Activated T-helper 1 cell treated with anti-CD3 and anti-CD28 coated beads, Interleukin-12 subunit alpha, Interleukin-12 subunit beta, Interleukin-2, Interleukin-4 antibody, amounts not matched to agents 30 ng/mL and 10 ng/mL and 1 ng/mL, durations not matched to agents 14 hours and 24 hours and 36 hours (primary cell): ENCODE results near the gene ANO2. TPM values are rescaled to one million over a fixed set of nuclear protein-coding genes. Genes with fewer than 3 reads are reported as not detected.
"Not testable (repeated sequence)": the region's sequence is repeated elsewhere in the genome, so short reads cannot be mapped to it uniquely, and the experiment has no call there.

Experiments used
- DNase-seq: peaks from one replicate; pipeline ENCODE4 v3.0.0; 2021; ENCODE audit warnings: low spot score
- H3K27ac Mint-ChIP-seq: one replicate; pipeline ENCODE4 v1.8.0; 2021; ENCODE audit warnings: mild to moderate bottlenecking, mixed read lengths
- H3K27me3 Mint-ChIP-seq: one replicate; pipeline ENCODE4 v1.8.0; 2022; ENCODE audit warnings: mild to moderate bottlenecking, moderate library complexity, mixed read lengths; ENCODE audit not compliant: insufficient read depth
- H3K36me3 Mint-ChIP-seq: one replicate; pipeline ENCODE4 v1.8.0; 2021; ENCODE audit warnings: low read depth, mixed read lengths
- H3K4me1 Mint-ChIP-seq: one replicate; pipeline ENCODE4 v1.8.0; 2021; ENCODE audit warnings: low read depth, mixed read lengths
- H3K4me3 Mint-ChIP-seq: one replicate; pipeline ENCODE4 v1.8.0; 2021; ENCODE audit warnings: mild to moderate bottlenecking, moderate library complexity, mixed read lengths
- H3K9me3 Mint-ChIP-seq: one replicate; pipeline ENCODE4 v1.8.0; 2021; ENCODE audit warnings: mixed read lengths
- intact Hi-C: fragments of 100-400 bp; cut with micrococcal nuclease; formaldehyde crosslinking; loops from one replicate; pipeline ENCODE4 v1.15.1; 2024
- total RNA-seq: library from RNA; stranded (reverse); gene quantifications from 2 replicates; pipeline ENCODE4 v1.2.3, GENCODE V29; 2022

ANO2 gene
- total RNA-seq, 1 donor from 2014 or later, result not detected

- intact Hi-C loops, result no loop called here
- Mint-ChIP-seq H3K27ac (no peak overlapping the region), H3K4me3 (no peak overlapping the region), H3K4me1 (no peaks in the 10 kb centered on the region), H3K27me3 (no peaks in the 10 kb centered on the region), H3K36me3 (no peaks in the 10 kb centered on the region), H3K9me3 (no peaks in the 10 kb centered on the region)
- no peak for DNase-seq
Observed at GRCh38 chr12:5691943-5692342, 253.1 kb downstream of the ANO2 start.

GRCh38 chr12:5690240-5690639 lies 254.8 kb downstream of the ANO2 start:
- H3K36me3 Mint-ChIP-seq, result no peaks in the 10 kb centered on the region
- H3K4me1 Mint-ChIP-seq, result no peaks in the 10 kb centered on the region
- no peaks in the 10 kb centered on the region for H3K9me3 Mint-ChIP-seq
- H3K27ac Mint-ChIP-seq, result no peak overlapping the region
- H3K27me3 Mint-ChIP-seq, result no peaks in the 10 kb centered on the region
- intact Hi-C loops, result no loop called here
- no peak overlapping the region for H3K4me3 Mint-ChIP-seq
- no peak for DNase-seq

- Mint-ChIP-seq H3K4me1 (no peaks in the 10 kb centered on the region), H3K27ac (no peak overlapping the region), H3K4me3 (no peak overlapping the region), H3K27me3 (no peaks in the 10 kb centered on the region), H3K36me3 (no peaks in the 10 kb centered on the region), H3K9me3 (no peaks in the 10 kb centered on the region)
- intact Hi-C loops, result no loop called here
- DNase-seq, result no peak
Observed at GRCh38 chr12:5689773-5690172, 255.3 kb downstream of the ANO2 start.

GRCh38 chr12:5688226-5688625 lies 256.8 kb downstream of the ANO2 start:
- DNase-seq, result no peak
- peaks cover 2% of the 10 kb centered on the region for H3K27me3 Mint-ChIP-seq
- no peak overlapping the region for H3K4me3 Mint-ChIP-seq
- no peak overlapping the region for H3K27ac Mint-ChIP-seq
- intact Hi-C loops, result no loop called here
- no peaks in the 10 kb centered on the region for H3K4me1 Mint-ChIP-seq
- no peaks in the 10 kb centered on the region for H3K36me3 Mint-ChIP-seq
- no peaks in the 10 kb centered on the region for H3K9me3 Mint-ChIP-seq

GRCh38 chr12:5685935-5686334 lies 259.1 kb downstream of the ANO2 start:
- Mint-ChIP-seq H3K27me3 (peaks cover 4% of the 10 kb centered on the region), H3K4me1 (no peaks in the 10 kb centered on the region), H3K4me3 (no peak overlapping the region), H3K9me3 (no peaks in the 10 kb centered on the region), H3K36me3 (no peaks in the 10 kb centered on the region), H3K27ac (no peak overlapping the region)
- intact Hi-C loops, result no loop called here
- DNase-seq, result no peak

GRCh38 chr12:5684989-5685388 lies 260.1 kb downstream of the ANO2 start:
- Mint-ChIP-seq H3K4me1 (no peaks in the 10 kb centered on the region), H3K27ac (no peak overlapping the region), H3K9me3 (no peaks in the 10 kb centered on the region), H3K4me3 (no peak overlapping the region), H3K36me3 (no peaks in the 10 kb centered on the region), H3K27me3 (peaks cover 4% of the 10 kb centered on the region)
- intact Hi-C loops, result no loop called here
- no peak for DNase-seq

GRCh38 chr12:5682581-5682980 lies 262.5 kb downstream of the ANO2 start:
- no peaks in the 10 kb centered on the region for H3K36me3 Mint-ChIP-seq
- intact Hi-C loops, result no loop called here
- peaks cover 7% of the 10 kb centered on the region for H3K27me3 Mint-ChIP-seq
- H3K9me3 Mint-ChIP-seq, result no peaks in the 10 kb centered on the region
- H3K4me3 Mint-ChIP-seq, result no peak overlapping the region
- DNase-seq, result no peak
- H3K27ac Mint-ChIP-seq, result no peak overlapping the region
- no peaks in the 10 kb centered on the region for H3K4me1 Mint-ChIP-seq

- H3K4me1 Mint-ChIP-seq, result no peaks in the 10 kb centered on the region
- no peaks in the 10 kb centered on the region for H3K9me3 Mint-ChIP-seq
- peaks cover 5% of the 10 kb centered on the region for H3K27me3 Mint-ChIP-seq
- no peak overlapping the region for H3K27ac Mint-ChIP-seq
- DNase-seq, result no peak
- intact Hi-C loops, result no loop called here
- no peaks in the 10 kb centered on the region for H3K36me3 Mint-ChIP-seq
- H3K4me3 Mint-ChIP-seq, result no peak overlapping the region
Observed at GRCh38 chr12:5678176-5678575, 266.9 kb downstream of the ANO2 start.

GRCh38 chr12:5669624-5670023 lies 275.4 kb downstream of the ANO2 start:
- H3K36me3 Mint-ChIP-seq, H3K4me1 Mint-ChIP-seq, H3K27ac Mint-ChIP-seq, intact Hi-C loops, H3K9me3 Mint-ChIP-seq, H3K4me3 Mint-ChIP-seq, DNase-seq, H3K27me3 Mint-ChIP-seq: not testable (repeated sequence)

- Mint-ChIP-seq H3K27me3 (peaks cover 2% of the 10 kb centered on the region), H3K4me1 (no peaks in the 10 kb centered on the region), H3K9me3 (no peaks in the 10 kb centered on the region), H3K36me3 (no peaks in the 10 kb centered on the region), H3K27ac (no peak overlapping the region), H3K4me3 (no peak overlapping the region)
- DNase-seq, result no peak
- intact Hi-C loops, result no loop called here
Observed at GRCh38 chr12:5665615-5666014, 279.4 kb downstream of the ANO2 start.

- no peak for DNase-seq
- peaks cover 1% of the 10 kb centered on the region for H3K27me3 Mint-ChIP-seq
- no peak overlapping the region for H3K4me3 Mint-ChIP-seq
- H3K36me3 Mint-ChIP-seq, result no peaks in the 10 kb centered on the region
- intact Hi-C loops, result no loop called here
- no peak overlapping the region for H3K27ac Mint-ChIP-seq
- no peaks in the 10 kb centered on the region for H3K9me3 Mint-ChIP-seq
- H3K4me1 Mint-ChIP-seq, result no peaks in the 10 kb centered on the region
Observed at GRCh38 chr12:5661811-5662210, 283.2 kb downstream of the ANO2 start.

GRCh38 chr12:5660238-5660637 lies 284.8 kb downstream of the ANO2 start:
- intact Hi-C loops, result no loop called here
- H3K4me3 Mint-ChIP-seq, result no peak overlapping the region
- H3K27me3 Mint-ChIP-seq, result peaks cover 1% of the 10 kb centered on the region
- no peaks in the 10 kb centered on the region for H3K9me3 Mint-ChIP-seq
- H3K27ac Mint-ChIP-seq, result no peak overlapping the region
- no peaks in the 10 kb centered on the region for H3K36me3 Mint-ChIP-seq
- no peaks in the 10 kb centered on the region for H3K4me1 Mint-ChIP-seq
- DNase-seq, result no peak

- not testable (repeated sequence) for H3K4me1 Mint-ChIP-seq
Observed at GRCh38 chr12:5658339-5658941, 286.6 kb downstream of the ANO2 start.

GRCh38 chr12:5656836-5657235 lies 288.2 kb downstream of the ANO2 start:
- H3K4me3 Mint-ChIP-seq, result no peak overlapping the region
- no peak overlapping the region for H3K27ac Mint-ChIP-seq
- intact Hi-C loops, result no loop called here
- H3K36me3 Mint-ChIP-seq, result no peaks in the 10 kb centered on the region
- no peak for DNase-seq
- H3K4me1 Mint-ChIP-seq, result no peaks in the 10 kb centered on the region
- peaks cover 1% of the 10 kb centered on the region for H3K27me3 Mint-ChIP-seq
- no peaks in the 10 kb centered on the region for H3K9me3 Mint-ChIP-seq

More at GRCh38 chr12:5658339-5658941, 286.6 kb downstream of the ANO2 start:
- H3K27me3 Mint-ChIP-seq, H3K36me3 Mint-ChIP-seq, H3K27ac Mint-ChIP-seq, H3K4me3 Mint-ChIP-seq, H3K9me3 Mint-ChIP-seq, DNase-seq, intact Hi-C loops: not testable (repeated sequence)
